HG03039 (cell line): ENCODE results near the gene ABCE1.

Source experiments
- ATAC-seq: cut with Tn5 transposase; IDR thresholded peaks from one replicate; pipeline ENCODE4 v1.9.1; 2021; ENCODE audit warnings: mild to moderate bottlenecking, moderate library complexity; ENCODE audit not compliant: unreplicated experiment

Gene ABCE1

DNA sequence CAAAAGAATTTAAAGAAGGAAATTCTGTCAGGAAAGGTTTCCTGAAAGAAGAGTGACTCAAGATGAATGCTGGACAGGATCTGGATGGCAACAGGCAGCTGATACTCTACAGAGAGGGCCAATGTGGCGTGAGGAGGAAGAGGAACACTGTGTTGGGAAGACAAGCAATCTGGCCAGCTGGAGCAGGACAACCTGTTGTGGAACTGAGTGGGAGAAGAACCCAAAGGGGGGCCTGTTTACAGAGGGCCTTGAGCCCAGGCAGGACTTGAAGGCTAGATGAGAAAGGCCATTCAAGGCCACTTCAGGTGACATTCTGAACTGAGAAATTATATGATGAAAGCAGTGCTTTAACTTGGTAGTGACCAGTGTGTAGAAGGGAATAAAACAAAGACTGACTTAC, 73.8 kb downstream of the ABCE1 start:
- no peak for ATAC-seq

DNA sequence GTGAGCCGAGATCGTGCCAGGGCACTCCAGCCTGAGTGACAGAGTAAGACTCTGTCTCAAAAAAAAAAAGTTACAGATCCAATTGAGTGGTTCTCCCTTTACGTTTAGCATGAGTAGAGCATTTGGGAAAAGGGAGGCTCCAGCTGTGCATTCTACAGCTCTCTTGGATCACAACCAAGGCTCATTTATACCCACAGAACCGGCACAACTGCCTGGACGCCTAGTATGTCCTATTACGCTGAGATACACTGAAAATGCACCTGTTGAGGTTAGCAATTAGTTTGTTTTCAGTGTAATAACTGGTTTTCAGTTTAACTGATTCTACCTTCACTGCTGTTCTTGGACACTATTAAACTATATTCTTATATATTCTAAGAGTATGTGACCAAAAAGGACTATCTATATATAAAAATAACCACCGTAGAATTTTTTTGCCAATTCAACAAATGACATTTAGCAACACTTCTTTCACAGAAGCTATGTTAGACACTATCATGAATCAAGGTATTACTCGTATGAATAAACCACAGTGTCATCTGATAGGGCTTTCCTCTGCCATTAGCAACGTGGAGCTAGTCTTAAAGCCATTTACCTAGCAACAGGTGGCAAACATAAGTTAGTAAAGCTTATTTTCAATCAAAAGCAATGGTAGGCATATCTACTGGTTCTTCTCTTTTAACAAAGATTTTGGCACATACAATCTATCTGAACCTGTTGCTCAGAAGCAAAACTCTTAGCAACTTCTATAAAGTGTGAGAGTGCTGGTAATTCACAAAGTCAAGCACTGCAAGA, 78.7 kb downstream of the ABCE1 start:
- no peak for ATAC-seq

GRCh38 chr4:145177511-145177905, 79.4 kb downstream of the ABCE1 start:
- ATAC-seq: no peak

DNA sequence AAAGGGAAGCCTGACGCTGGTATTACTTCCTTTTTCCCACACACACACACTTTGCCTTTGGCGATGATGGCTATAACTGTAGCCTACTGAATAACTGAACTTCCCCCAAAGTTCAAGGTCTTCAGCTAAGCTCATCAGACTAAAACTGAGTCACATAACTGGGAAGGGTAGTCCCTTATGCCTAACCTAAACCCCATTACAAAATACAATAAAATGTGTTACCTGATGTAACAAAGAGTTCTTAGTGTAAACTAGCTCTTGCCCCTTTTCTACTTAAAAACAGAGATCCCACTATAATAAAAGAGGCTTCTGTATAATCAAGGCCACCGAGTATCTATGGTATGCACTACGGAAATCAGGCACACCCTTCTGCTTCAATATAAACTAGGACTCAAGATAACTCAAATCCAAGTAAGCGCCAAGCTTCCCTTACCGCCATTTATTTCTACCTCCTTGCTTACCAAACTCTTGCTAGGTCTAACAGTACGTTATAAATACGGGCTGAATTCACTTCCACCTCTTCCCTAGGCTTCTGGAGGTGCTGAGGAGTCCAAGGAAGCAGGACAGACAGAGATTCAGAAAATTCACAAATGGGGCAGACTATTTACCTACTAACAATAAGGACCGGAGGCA, 79.9 kb downstream of the ABCE1 start:
- no peak for ATAC-seq

DNA sequence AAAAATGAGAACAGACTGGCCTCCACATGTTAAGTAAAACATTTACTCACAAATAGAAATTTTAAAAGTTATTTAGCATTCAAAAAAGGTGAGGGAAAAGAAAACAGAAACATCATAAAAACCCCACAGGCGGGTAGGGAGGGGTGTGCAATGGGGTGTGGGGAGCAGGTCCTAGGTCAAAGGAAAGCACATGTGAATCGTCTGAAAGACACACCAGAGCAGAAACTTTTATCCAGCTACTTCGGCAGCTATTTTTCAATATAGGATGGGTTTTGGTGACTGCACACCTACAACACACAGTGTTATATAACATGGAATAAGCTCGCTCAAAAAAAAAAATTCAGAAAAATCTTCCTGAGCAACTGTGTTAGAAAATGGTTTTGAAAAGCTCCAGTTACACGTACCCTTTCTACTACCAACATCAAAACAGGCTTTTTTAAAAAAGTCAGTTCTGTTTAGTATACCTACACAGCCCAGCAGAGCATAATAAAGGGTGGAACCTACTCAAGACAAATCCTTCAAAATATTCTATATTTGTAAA, 80.7 kb downstream of the ABCE1 start:
- no peak for ATAC-seq
